SHP77 (cell line): ENCODE results near the gene AFAP1.

Source experiments
- DNase-seq, 2 experiments: peaks; one replicate each; lab custom pipeline; 2025; lab: John Stamatoyannopoulos, UW

The AFAP1 gene

DNA sequence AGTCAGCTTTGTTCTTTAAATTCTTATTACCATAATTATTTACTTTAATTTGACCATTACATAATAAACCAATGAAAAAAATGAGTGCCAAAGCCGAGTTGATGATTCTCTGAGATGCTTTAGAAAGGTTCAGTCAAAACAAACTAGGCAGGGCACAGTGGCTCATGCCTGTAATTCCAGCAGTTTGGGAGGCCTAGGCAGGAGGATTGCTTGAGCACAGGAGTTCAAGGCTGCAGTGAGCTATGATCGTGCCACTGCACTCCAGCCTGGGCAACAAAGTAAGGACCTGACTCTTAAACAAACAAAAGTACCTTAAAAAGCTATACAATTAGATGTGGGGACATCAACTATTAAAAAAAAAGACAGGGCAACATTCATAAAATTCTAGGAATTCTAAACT, 75.0 kb downstream of the AFAP1 start:
- no peak for DNase-seq

- no peak for DNase-seq
These were observed 75.6 kb downstream of the AFAP1 start for GRCh38 chr4:7863911-7864681.

DNA sequence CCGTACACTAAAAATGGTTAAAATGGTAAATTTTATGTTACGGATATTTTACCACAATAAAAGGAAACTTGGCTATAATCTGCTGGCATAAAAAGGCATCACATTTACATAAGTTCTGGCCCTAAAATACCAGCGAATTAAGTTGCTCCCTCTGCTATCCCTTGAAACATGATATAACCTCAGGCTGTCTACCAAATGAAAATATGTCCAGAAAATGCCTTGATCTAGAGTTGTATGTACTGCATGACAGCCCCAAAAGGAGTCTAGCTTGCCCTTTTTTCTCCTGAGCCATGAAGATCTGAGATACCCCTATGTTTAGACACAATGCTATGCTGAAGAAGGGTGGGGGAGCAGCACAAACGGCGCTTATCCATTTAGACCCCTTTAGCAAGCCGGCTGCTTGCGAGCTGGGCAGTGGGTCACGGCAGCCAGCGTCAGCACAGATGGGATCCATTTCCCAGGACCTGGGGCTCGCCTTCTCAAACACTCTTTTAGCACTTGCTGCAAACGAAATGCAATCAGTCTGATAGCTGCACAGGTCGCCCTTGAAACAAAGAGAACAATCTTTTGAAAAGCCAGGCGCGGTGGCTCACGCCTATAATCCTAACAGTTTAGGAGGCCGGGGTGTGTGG, 77.0 kb downstream of the AFAP1 start:
- no peak for DNase-seq

GRCh38 chr4:7861440-7861881, 78.2 kb downstream of the AFAP1 start:
- no peak for DNase-seq

DNA sequence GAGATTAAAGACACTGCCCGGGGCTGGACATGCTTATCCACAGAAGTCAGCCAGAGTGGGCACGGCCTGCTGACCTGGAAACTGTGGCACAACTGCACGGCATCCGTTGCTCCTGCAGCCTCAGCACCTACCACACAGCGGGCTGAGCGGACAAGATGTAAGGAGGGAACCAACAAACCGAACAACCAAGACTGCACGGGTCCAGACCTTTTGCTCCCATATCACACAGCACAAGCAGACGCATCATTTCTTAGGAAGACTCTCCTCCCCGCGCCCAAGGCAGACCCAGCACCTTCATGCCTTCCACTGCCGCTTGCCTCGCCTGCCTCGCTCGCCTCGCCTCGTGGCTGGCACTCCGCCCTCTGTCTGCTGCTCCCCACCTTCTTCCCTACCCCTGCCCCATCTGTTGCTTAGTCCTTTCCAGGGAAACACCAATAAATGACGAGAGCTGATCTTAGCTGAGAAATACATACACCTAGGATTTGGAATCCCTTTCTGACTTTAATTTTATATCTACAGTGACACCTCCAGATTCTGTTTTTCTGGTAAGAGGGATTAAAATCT, 79.0 kb downstream of the AFAP1 start:
- no peak for DNase-seq

- DNase-seq = no peak
These were observed 80.3 kb downstream of the AFAP1 start for GRCh38 chr4:7859326-7859725.

- no peak for DNase-seq
These were observed 81.2 kb downstream of the AFAP1 start for GRCh38 chr4:7858498-7858897.

DNA sequence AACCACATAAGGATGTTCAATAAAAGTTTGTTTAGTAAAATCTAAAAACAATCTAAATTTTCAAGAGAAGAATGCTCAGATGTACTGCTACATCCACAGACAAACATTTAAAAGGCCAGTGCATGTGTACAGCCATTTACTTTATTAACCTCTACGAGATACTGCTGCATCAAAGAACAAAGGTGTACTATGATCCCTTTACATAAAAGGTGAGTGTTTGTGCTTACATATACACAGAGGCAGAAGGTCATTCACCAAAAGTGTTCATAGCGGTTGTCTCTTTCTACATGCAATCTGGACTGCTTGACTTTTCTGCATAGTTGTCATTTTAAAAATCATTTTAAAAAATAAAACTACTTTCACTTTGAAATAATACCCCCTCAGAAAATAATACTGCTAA, 81.7 kb downstream of the AFAP1 start:
- no peak for DNase-seq

DNA sequence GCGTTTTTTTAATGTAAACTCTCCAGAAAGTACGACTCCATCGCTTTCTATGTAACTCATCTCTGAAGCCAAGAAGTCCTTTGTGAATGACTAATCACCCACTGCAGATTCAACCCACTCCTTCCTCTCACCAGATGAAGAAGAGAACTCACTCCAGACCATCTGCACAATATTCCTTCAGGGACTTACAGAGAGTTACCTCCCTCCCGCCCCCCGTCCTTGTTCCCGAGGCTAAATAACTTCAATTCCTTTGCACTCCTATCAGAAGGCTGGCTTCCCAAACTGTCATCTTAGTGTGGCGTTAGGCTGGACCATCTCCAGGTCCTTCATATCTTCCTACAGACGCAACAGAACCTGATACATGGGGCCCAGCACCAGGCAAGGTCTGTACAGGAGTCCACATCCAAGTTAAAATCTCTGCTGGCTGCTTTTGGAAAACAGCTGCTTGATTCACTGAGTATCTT, 82.4 kb downstream of the AFAP1 start:
- DNase-seq = no peak

DNA sequence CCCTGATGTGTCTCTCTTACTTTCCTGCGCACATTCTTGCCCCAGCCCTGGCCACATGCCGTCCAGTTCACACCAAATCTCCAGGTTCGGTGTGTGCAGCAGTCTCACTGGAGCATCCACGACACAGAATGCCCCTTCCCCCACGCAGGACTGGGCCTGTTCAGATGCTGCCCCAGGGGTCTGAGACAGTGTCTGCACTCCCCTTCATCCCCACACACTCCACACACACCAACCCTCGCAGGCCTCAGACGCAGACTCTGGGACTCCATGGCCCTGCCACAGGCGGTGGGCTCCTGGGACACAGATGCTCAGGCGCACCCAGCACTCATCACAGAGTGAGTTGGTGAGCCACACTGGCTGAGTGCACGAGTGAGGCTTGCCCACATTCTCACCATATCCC, 83.9 kb downstream of the AFAP1 start:
- no peak for DNase-seq

DNA sequence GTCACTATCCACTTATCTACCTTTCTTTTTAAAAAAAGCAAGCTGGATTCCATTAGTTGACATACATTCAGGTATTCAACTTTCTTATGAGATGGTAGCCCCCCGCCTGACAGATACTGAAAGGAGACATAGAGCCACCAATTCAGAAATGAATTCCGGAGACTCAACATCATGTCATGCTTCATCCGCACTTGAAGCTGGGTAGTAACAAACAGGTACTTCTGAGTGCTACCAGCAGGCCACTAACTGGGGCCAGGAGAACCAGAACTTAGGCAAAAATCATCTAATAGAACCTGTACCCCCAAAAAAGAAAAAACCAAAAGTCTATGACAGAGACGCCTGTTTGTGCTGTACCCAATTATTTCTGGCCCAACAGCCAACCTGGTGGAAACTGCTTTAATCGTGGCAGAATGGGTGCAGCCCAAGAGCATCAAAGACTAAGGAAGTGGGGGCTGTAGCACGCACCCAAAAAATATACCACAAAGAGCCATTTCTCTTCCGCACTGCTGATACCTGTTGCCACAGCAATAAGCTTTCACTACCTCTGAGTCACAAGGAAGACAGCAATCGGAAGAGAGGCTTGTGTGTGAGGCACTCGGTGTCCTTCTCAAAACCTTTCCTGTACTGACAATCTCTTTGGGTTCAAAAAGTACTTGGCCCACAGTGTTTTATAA, 84.8 kb downstream of the AFAP1 start:
- DNase-seq = no peak

GRCh38 chr4:7854216-7854615, 85.4 kb downstream of the AFAP1 start:
- DNase-seq = no peak

DNA sequence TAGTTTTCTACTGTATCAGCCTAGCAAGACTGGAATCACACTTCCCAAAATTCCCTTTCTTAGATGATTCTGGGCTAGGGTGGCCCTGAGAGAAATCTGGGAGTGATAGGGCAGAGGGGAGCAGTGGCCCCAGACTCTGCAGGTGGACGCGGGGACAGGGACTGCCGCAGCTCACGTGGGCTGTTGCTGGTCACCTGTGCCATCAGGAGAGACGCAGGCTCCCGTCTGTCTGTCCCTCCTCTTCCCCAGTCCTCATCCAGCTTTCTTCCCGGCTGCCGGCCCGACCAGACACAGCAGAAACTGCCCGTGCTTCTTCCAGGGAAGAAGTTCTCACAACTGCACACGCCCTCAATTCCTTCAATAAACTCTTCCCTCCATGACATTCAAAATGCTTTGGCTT, 86.4 kb downstream of the AFAP1 start:
- no peak for DNase-seq

- DNase-seq = no peak
These were observed 87.0 kb downstream of the AFAP1 start for GRCh38 chr4:7852568-7853185.

GRCh38 chr4:7850489-7850888, 89.2 kb downstream of the AFAP1 start:
- no peak for DNase-seq

- no peak for DNase-seq
These were observed 92.5 kb downstream of the AFAP1 start for GRCh38 chr4:7847206-7847605.

DNA sequence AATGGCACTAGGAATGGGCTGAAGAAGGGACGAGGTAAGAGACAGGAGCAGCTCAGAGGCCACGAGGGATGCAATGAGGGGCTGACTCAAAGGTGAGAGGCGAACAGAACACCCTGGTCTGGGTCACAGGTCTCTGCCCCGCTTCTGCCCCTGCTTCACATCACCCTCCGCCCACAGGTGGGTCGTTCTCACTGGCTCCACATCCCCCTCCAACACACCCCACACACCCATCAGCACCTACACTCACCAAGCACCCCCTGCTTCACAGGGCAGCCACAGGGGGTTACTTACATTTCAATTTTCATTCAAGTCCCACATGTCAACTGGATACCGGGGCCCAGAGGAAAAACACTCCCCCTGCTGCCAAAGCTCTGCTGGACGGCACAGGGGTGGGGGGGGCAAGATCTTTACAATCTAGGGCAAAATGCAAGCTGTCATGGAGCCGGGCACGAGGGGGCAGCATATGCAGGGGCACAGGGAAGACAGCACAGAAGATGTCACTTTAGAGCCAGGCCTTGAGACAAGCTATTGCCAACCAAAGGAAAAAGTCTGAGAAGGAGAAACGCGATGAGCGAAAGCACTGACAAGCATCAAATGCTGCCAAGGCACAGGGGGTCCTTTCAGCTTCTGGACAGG, 94.0 kb downstream of the AFAP1 start:
- DNase-seq = no peak

DNA sequence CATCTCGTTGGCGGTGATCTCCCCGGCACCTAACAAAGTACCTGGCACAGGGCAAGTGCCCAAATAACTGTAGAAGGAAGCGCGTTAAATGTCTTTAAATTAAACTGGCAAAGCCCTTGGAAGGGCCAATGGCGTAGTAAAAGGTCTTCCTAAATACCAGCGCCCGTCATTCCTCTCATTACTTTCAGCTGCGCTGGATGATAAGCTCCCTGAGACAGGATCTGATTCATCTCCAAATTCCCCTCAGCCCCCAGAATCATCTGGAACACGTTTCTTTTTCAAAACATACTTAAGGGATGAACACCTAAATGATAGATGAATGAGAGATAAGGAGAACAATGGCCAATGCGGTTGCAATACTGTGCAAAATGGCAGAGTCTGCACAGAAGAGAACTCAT, 95.1 kb downstream of the AFAP1 start:
- DNase-seq = no peak

DNA sequence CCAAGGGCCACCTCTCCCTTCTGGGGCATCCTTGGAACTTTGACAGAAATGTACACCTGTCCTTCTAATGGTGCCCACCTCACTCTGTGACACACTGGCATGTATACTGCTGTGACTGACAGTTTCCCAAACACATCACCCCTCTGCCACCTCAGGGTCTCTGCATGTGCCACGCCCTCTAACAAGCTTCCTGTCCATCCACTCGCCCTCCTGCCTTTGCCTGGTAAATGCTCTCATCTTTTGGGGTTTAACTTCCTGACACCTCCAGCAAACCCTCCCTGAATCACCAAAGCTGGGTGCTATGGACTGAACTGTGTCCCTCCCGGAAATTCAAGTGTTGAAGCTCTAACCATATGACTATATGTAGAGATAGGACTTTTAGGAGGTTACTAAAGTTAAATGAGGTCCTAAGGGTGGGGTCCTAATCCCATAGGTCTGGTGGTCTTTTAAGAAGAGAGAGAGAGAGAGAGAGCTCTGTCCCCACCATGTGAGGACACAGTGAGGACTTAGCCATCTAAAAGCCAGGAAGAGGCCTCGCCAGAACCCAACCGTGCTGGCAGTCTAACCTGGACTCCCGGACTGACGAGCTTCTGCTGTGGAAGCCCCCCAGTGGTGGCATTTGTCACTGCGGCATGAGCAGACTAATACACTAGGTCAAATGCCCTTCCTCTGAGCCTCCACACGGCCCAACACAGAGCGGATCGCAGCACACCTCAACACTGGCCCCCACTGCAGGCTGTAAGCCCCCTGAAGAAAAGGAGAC, 95.6 kb downstream of the AFAP1 start:
- DNase-seq = peak; percentile 10 to 27

DNA sequence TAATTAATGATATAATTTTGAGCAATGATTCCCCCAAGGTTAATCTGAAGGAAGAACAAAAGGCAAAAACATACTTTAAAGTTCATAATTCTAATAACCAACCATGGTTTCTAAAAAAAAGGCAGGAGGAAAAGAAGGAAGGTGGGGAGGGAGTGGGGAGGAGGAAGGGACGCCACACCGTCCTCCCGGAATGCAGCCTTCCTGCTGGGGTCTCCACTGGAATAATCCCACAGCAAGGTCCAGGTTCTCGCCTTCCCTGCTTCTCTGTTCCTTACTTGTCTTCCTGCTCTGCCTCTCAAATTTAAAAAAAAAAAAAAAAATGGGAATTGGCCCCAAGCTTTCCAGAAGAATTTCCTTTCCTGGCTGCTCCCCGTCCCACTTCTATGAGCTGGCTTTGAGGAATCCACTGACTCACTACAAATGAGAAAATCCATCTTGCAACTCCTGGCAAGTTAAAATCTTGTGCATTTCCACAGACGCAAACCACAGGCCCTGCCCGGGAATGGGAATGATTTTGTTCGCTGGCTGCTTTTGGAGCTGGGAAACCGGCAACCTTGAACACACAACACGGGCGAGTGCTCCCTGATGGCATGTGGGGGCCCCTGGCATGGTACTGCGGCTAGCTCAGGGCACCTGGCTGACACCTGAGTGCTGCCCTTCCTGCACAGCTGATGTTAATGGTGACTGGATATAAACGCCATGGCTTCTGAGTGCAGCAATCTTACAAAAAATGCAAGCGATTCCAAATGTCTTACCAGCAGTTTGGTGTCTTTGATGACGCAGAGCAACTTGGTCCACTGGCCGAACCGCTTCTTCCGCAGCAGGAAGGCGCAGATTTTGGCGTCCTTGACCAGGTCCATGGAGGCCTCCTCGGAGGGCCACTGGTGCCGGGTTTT, 97.0 kb downstream of the AFAP1 start:
- no peak for DNase-seq
